Small intestine (tissue), 7 donors: ENCODE results near the gene SPATA2. TPM values are rescaled to one million over a fixed set of nuclear protein-coding genes. Genes with fewer than 3 reads are reported as not detected.

Source experiments
- DNase-seq, 2 donors: peaks; one replicate each; pipeline versions ENCODE4 v3.0.0 to v3.0.0-alpha.2; 2013
- FAIRE-seq: peaks from 2 replicates; lab custom pipeline; 2012; peaks lifted over from hg19 to GRCh38; lab: Jason Lieb, UNC
- H3K27ac ChIP-seq, 3 donors: one replicate each; pipeline ENCODE4 v1.5.1; 2013; ENCODE audit warnings: low read length in 2 of 3, mild to moderate bottlenecking in 2 of 3, control low read depth in 1 of 3, inconsistent platforms in 1 of 3, low read depth in 1 of 3, moderate library complexity in 1 of 3
- H3K27me3 ChIP-seq, 3 donors: one replicate each; pipeline ENCODE4 v1.6.1; 2013; ENCODE audit warnings: low read length in 3 of 3, inconsistent platforms in 1 of 3; ENCODE audit not compliant: control insufficient read depth in 3 of 3, insufficient read depth in 3 of 3
- H3K36me3 ChIP-seq, 3 donors: one replicate each; pipeline ENCODE4 v1.6.1; 2013; ENCODE audit warnings: low read length in 3 of 3, inconsistent platforms in 1 of 3, low read depth in 1 of 3, mild to moderate bottlenecking in 1 of 3, moderate library complexity in 1 of 3; ENCODE audit not compliant: control insufficient read depth in 3 of 3, insufficient read depth in 2 of 3
- H3K4me1 ChIP-seq, 3 donors: one replicate each; pipeline ENCODE4 v1.6.1; 2013; ENCODE audit warnings: low read length in 2 of 3, inconsistent platforms in 1 of 3, low read depth in 1 of 3, mild to moderate bottlenecking in 1 of 3, moderate library complexity in 1 of 3; ENCODE audit not compliant: control insufficient read depth in 3 of 3, insufficient read depth in 2 of 3
- H3K4me3 ChIP-seq, 3 donors: one replicate each; pipeline ENCODE4 v1.5.1; 2013; ENCODE audit warnings: low read length in 3 of 3, control low read depth in 1 of 3, inconsistent platforms in 1 of 3, low read depth in 1 of 3, mild to moderate bottlenecking in 1 of 3, moderate library complexity in 1 of 3
- H3K9me3 ChIP-seq, 2 donors: one replicate each; pipeline ENCODE4 v1.6.1; 2013; ENCODE audit warnings: low read depth in 1 of 2, low read length in 1 of 2; ENCODE audit not compliant: control insufficient read depth in 2 of 2, insufficient read depth in 1 of 2
- WGBS, 3 donors: extraction: QIAGEN DNeasy Blood & Tissue Kit; methylation state at CpG; one replicate each; pipeline ENCODE4 v1.1.7; 2013; 5-methylcytosine and 5-hydroxymethylcytosine counted together
- polyA plus RNA-seq, 4 donors: library from polyadenylated mRNA; stranded (reverse) in 3 of 4; unstranded in 1 of 4; fragments of 200-250 nt in 3 of 4; fragments of 120-200 nt in 1 of 4; gene quantifications; one replicate each; pipeline versions ENCODE4 v1.2.1 to v1.2.3, GENCODE V29; 2013
- donor health status: healthy with polysubstance abuse.
- donor health status: control.
- donor health status: control.
- donor health status: Bipolar disorder and iron deficiency.
- donor health status: healthy.

SPATA2 gene
- polyA plus RNA-seq, 4 donors: 8.6 to 15.1 (median 10.4) TPM

DNA sequence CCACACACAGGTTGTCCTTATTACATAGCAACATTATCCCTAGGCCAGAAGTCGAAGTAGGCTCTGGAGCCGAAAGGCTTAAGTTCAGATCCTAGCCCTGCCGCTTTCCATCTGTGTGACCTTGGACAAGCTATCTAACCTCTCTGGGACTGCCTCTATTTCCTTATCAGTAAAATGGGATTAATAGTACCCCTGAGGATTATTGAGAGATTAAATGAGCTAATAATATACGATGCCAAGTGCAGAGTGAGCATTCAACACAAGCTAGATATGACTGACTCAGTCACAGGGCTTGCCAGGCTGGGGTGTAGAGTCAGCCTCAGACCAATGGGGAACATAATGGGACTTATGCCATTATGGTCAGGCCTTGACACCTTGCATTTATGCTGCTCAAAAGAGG, 8.9 kb upstream of the SPATA2 start:
- WGBS, 3 donors: 18 to 62% (median 58%) methylated on average over 4 of the region's 4 CpGs
- no peaks in the 10 kb centered on the region for H3K9me3 ChIP-seq
- peak overlapping the region; percentile 43 to 83 (median 64) for H3K27ac ChIP-seq
- H3K4me1 ChIP-seq: peaks cover 0 to 18% (median 0%) of the 10 kb centered on the region in 3 donors
- DNase-seq: peak in 1 of 2 donors; percentile 75
- no peak for FAIRE-seq
- no peaks in the 10 kb centered on the region for H3K36me3 ChIP-seq
- H3K27me3 ChIP-seq: no peaks in the 10 kb centered on the region
- H3K4me3 ChIP-seq: no peak overlapping the region

DNA sequence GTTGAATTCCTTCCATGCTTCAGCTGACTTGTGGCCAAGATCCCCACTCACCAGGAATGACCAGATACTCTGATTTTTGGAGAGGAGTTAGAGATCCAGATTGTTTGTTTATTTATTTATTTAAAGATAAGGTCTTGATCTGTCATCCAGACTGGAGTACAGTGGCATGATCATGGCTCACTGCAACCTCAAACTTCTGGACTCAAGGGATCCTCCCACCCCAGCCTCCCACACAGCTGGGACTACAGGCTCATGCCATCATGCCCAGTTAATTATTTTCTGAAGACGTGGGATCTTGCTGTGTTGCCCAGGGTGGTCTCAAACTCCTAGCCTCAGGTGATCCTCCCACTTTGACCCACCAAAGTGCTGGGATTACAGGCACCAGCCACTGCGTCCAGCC, 4.1 kb upstream of the SPATA2 start:
- H3K4me3 ChIP-seq: no peak overlapping the region
- H3K9me3 ChIP-seq: no peaks in the 10 kb centered on the region
- H3K27me3 ChIP-seq: no peaks in the 10 kb centered on the region
- H3K4me1 ChIP-seq: peaks cover 0 to 26% (median 2%) of the 10 kb centered on the region in 3 donors
- 85 to 92% (median 87%) methylated on average over 2 of the region's 2 CpGs for WGBS, 3 donors
- DNase-seq (no peak), FAIRE-seq (no peak)
- H3K36me3 ChIP-seq: no peaks in the 10 kb centered on the region
- H3K27ac ChIP-seq: no peak overlapping the region

DNA sequence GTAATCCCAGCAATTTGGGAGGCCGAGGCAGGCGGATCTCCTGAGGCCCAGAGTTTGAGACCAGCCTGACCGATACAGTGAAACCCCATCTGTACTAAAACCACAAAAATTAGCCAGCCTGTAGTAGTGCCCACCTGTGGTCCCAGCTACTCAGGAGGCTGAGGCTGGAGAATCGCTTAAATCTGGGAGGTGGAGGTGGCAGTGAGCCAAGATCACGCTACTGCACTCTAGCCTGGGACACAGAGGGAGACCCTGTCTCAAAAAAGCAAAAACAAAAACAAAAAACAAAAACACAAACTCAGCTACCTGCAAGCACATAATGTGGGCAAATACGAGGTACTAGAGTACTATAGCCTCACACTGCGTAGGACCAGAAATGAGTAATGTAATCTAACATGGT, 3.7 kb upstream of the SPATA2 start:
- H3K36me3 ChIP-seq: no peaks in the 10 kb centered on the region
- no peak overlapping the region for H3K4me3 ChIP-seq
- H3K4me1 ChIP-seq: peaks cover 0 to 25% (median 2%) of the 10 kb centered on the region in 3 donors
- no peak overlapping the region for H3K27ac ChIP-seq
- no peaks in the 10 kb centered on the region for H3K9me3 ChIP-seq
- no peak for FAIRE-seq
- no peak for DNase-seq
- 75 to 82% (median 77%) methylated on average over 7 of the region's 7 CpGs for WGBS, 3 donors
- no peaks in the 10 kb centered on the region for H3K27me3 ChIP-seq

DNA sequence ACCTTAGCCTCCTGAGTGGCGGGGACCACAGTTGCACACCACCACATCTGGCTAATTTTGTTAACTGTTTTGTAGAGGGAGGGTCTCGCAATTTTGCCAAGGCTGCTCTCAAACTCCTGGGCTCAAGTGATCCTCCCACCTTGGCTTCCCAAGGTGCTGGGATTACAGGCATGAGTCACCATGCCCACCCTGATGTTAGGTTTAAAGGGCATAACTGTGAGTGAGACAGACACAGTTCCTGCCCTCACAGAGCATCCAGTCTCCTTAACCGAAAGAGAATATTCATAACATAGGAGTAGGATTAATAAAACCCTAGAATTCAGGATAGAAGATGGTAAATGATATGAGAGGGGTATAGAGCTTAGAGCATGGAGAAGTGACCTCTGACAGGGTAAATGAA, 3.1 kb upstream of the SPATA2 start:
- H3K4me1 ChIP-seq: peaks cover 0 to 25% (median 5%) of the 10 kb centered on the region in 3 donors
- FAIRE-seq (no peak), DNase-seq (no peak)
- no peak overlapping the region for H3K4me3 ChIP-seq
- no peak overlapping the region for H3K27ac ChIP-seq
- no peaks in the 10 kb centered on the region for H3K9me3 ChIP-seq
- no peaks in the 10 kb centered on the region for H3K27me3 ChIP-seq
- peaks cover 0 to 4% (median 0%) of the 10 kb centered on the region in 3 donors for H3K36me3 ChIP-seq
- WGBS, 3 donors: 88 to 96% (median 93%) methylated on average over 3 of the region's 3 CpGs

DNA sequence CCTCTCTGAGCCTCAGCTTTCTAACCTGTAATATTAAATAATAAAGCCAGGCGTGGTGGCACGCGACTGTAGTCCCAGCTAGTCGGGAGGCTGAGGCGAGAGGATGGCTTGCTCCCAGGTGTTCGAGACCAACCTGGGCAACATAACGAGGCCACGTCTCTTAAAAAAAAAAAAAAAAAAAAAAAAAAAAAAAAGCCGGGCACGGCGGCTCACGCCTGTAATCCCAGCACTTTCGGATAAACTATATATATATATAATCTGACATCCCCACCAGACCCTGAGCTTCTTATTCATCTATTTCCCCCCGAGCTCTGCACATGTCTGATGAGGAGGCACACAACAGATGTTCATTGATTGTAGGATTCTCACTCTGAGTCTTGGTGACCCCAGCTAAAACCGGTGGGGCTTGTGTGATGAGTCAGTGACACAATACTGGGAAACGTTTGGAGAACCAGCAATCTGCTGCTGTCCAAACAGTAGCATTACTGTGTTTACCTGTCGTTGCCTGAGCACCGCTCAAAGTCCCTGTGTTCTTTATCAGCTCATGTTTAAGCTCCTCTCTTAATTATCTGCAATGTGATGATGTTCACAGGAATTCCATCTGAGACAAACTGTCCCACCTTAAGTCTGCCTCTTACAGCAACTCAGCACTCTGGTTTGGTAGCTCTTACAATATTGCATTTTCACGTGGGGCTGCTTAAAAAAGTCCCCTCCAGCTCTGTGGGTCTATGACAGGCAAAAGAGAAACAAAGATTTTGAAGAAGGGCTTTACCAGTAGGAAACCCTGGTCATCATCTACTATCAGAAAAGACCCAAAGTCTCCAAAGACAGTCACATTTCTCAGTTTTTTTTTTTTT, 1.0 kb upstream of the SPATA2 start:
- 8 to 34% (median 22%) methylated on average over 19 of the region's 19 CpGs for WGBS, 3 donors
- H3K27ac ChIP-seq: peak overlapping the region; percentile 94 to 98 (median 97)
- DNase-seq (peak; percentile 92 to 95), FAIRE-seq (no peak)
- peak overlapping the region; percentile 67 to 90 (median 81) for H3K4me3 ChIP-seq
- H3K36me3 ChIP-seq: peaks cover 0 to 13% (median 0%) of the 10 kb centered on the region in 3 donors
- peaks cover 2 to 27% (median 11%) of the 10 kb centered on the region in 3 donors for H3K4me1 ChIP-seq
- no peaks in the 10 kb centered on the region for H3K9me3 ChIP-seq
- H3K27me3 ChIP-seq: no peaks in the 10 kb centered on the region

DNA sequence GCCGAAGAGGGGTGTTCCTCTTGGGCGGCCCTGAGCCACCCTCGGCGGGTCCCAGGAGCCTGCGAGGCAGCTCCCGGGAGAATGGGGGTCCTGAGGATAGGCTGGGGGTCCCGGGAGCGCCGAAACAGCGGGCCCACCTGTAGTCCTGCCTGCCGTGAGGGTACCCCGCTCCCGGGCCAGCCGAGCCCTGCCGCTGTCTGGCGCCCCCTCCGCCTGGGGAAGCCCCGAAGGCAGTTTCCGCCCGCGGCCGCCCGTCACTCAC, 280 bp downstream of the SPATA2 start:
- H3K27ac ChIP-seq: peak overlapping the region; percentile 94 to 98 (median 97)
- peaks cover 0 to 21% (median 0%) of the 10 kb centered on the region in 3 donors for H3K36me3 ChIP-seq
- no peaks in the 10 kb centered on the region for H3K27me3 ChIP-seq
- peaks cover 8 to 39% (median 11%) of the 10 kb centered on the region in 3 donors for H3K4me1 ChIP-seq
- FAIRE-seq (no peak), DNase-seq (no peak)
- WGBS, 3 donors: 0 to 1% (median 1%) methylated on average over 14 to 23 of the region's 23 CpGs
- H3K9me3 ChIP-seq: no peaks in the 10 kb centered on the region
- H3K4me3 ChIP-seq: peak overlapping the region; percentile 67 to 90 (median 81)

DNA sequence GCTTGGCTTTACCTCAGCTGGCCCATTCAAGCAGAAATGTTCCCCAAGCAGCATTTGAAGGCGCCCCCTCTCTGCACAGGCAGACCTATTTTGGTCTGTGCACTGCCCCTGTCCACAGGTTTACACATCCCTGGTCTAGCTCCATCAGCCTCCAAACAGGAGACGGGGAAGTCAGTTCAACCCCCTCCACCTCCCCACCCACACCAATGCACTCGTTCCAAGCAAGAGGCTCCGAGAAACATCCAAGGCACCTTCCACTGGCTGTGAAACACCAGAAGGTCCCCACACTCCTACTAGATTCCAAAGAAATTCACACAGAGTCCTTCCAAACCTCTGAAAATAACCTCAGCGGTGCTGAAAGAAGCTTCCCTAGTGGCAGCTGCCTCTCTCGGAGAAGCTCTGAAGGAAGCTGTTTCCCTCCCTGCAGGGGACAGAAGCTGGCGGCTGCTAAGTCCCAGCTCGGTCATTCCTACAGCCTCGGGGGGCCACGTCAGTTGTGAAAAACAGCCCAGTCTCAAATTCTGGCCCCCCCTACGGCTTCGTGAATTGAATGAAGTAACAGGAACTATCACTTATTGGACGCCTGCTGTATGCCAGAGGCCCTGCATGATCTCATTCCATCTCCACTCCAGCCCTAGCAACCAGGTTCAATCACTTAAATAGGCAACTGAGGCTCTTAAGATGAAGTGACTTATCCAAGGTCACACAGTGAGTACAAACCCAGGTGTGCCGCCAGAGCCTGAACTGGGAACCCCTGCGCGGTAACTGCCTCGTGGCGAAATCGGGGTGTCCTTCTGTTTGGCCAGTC, 815 bp downstream of the SPATA2 start:
- no peaks in the 10 kb centered on the region for H3K27me3 ChIP-seq
- H3K9me3 ChIP-seq: no peaks in the 10 kb centered on the region
- peaks cover 10 to 44% (median 11%) of the 10 kb centered on the region in 3 donors for H3K4me1 ChIP-seq
- H3K36me3 ChIP-seq: peaks cover 0 to 27% (median 0%) of the 10 kb centered on the region in 3 donors
- no peak for FAIRE-seq
- peak; percentile 54 to 56 for DNase-seq
- peak overlapping the region; percentile 94 to 98 (median 97) for H3K27ac ChIP-seq
- 1 to 5% (median 3%) methylated on average over 19 of the region's 19 CpGs for WGBS, 3 donors
- peak overlapping the region; percentile 67 to 90 (median 81) for H3K4me3 ChIP-seq

DNA sequence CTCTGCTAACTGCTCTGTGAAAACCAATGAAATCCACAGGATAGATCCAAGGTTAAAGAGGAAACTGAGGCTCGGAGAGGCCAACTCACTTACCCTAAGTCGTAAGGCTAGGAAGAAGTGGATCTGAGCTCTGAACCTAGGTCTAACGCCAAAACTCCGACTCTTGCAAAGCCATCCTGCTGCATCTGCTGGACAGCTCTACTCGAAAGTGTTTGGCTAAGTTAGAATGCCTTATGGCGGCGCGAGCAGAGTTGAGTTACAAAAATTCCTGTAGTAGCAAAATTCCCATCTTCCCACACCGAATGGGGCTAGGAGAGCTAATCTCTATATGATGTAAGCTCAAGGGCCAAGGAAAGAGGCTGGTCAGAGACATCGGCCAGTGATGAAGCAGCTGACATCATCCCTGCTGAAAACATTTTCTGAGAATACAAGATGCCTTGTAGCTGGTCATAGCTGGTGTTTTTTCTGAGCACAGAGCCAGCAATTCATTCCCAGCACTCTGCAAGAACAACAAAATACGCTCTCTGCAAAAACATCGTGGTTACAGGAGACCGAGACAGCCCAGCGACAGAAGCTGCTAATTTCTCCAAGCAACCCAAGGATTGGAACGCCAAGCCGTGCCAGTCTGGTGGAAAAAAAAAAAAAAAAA, 1.8 kb downstream of the SPATA2 start:
- DNase-seq (no peak), FAIRE-seq (no peak)
- Histone ChIP-seq H3K27me3 (no peaks in the 10 kb centered on the region), H3K4me3 (peak overlapping the region in 1 of 3 donors; percentile 67), H3K27ac (no peak overlapping the region), H3K9me3 (no peaks in the 10 kb centered on the region), H3K36me3 (peaks cover 0 to 35% (median 2%) of the 10 kb centered on the region in 3 donors), H3K4me1 (peaks cover 10 to 51% (median 13%) of the 10 kb centered on the region in 3 donors)
- 65 to 80% (median 66%) methylated on average over 16 of the region's 16 CpGs for WGBS, 3 donors
